ENCODE results near the gene MATR3.
A peak's percentile ranks its signal among the peaks of the same experiment; 100 is the strongest.
"Not testable (repeated sequence)": the region's sequence is repeated elsewhere in the genome, so short reads cannot be mapped to it uniquely, and the experiment has no call there.

The MATR3 gene

GRCh38 chr5:139341689-139342422 is 48.3 kb downstream of the MATR3 start, which contains the start of gene PAIP2:
Gene PAIP2 (plus strand): TSS chr5:139341854. CDS start chr5:139363785, 21,931 bp downstream.
- peak; percentile 83 for TF ChIP-seq POLR2AphosphoS5 (IDR thresholded peaks at IDR 0.05; ENCODE audit: low read depth, low read length)
- peak; percentile 83; the same call in 1 of the 2 replicates for TF ChIP-seq POLR2A (IDR thresholded peaks at IDR 0.05; ENCODE audit: low read depth, low read length)
- no peak; the same call in 1 of the 2 replicates for TF ChIP-seq TAF1 (IDR thresholded peaks at IDR 0.05; ENCODE audit: borderline replicate concordance, low read depth, low read length)
- peak; percentile 77 for DNase-seq (ENCODE audit: insufficient read length)
- FAIRE-seq, result peak; percentile 98

- FAIRE-seq (no peak), DNase-seq (ENCODE audit: insufficient read length) (peak; percentile 72)
- no peak for TF ChIP-seq TAF1 (IDR thresholded peaks at IDR 0.05; ENCODE audit: borderline replicate concordance, low read depth, low read length)
- TF ChIP-seq POLR2AphosphoS5 (IDR thresholded peaks at IDR 0.05; ENCODE audit: low read depth, low read length), result no peak
- no peak for TF ChIP-seq POLR2A (IDR thresholded peaks at IDR 0.05; ENCODE audit: low read depth, low read length)
These were observed 48.8 kb downstream of the MATR3 start for GRCh38 chr5:139342423-139342723.

GRCh38 chr5:139343476-139343875 is 49.9 kb downstream of the MATR3 start:
- TF ChIP-seq POLR2A (IDR thresholded peaks at IDR 0.05; ENCODE audit: low read depth, low read length), result no peak
- TF ChIP-seq TAF1 (IDR thresholded peaks at IDR 0.05; ENCODE audit: borderline replicate concordance, low read depth, low read length), result no peak
- no peak for TF ChIP-seq POLR2AphosphoS5 (IDR thresholded peaks at IDR 0.05; ENCODE audit: low read depth, low read length)
- DNase-seq (ENCODE audit: insufficient read length) (no peak), FAIRE-seq (no peak)

GRCh38 chr5:139344177-139344576 is 50.6 kb downstream of the MATR3 start:
- DNase-seq (ENCODE audit: insufficient read length) (no peak), FAIRE-seq (no peak)
- no peak for TF ChIP-seq POLR2A (IDR thresholded peaks at IDR 0.05; ENCODE audit: low read depth, low read length)
- no peak for TF ChIP-seq POLR2AphosphoS5 (IDR thresholded peaks at IDR 0.05; ENCODE audit: low read depth, low read length)
- no peak for TF ChIP-seq TAF1 (IDR thresholded peaks at IDR 0.05; ENCODE audit: borderline replicate concordance, low read depth, low read length)

- FAIRE-seq; DNase-seq (ENCODE audit: insufficient read length): not testable (repeated sequence)
These were observed 51.9 kb downstream of the MATR3 start for GRCh38 chr5:139345442-139345841.

- FAIRE-seq; DNase-seq (ENCODE audit: insufficient read length): not testable (repeated sequence)
These were observed 54.3 kb downstream of the MATR3 start for GRCh38 chr5:139347863-139348262.

GRCh38 chr5:139354186-139354585 is 60.6 kb downstream of the MATR3 start:
- TF ChIP-seq POLR2AphosphoS5 (IDR thresholded peaks at IDR 0.05; ENCODE audit: low read depth, low read length), result no peak
- TF ChIP-seq TAF1 (IDR thresholded peaks at IDR 0.05; ENCODE audit: borderline replicate concordance, low read depth, low read length), result no peak
- TF ChIP-seq POLR2A (IDR thresholded peaks at IDR 0.05; ENCODE audit: low read depth, low read length), result no peak
- FAIRE-seq, result no peak
- DNase-seq (ENCODE audit: insufficient read length), result no peak

- not testable (repeated sequence) for DNase-seq (ENCODE audit: insufficient read length); FAIRE-seq
These were observed 62.4 kb downstream of the MATR3 start for GRCh38 chr5:139355900-139356299.

- no peak for DNase-seq (ENCODE audit: insufficient read length)
- TF ChIP-seq POLR2A (IDR thresholded peaks at IDR 0.05; ENCODE audit: low read depth, low read length), result no peak
- TF ChIP-seq POLR2AphosphoS5 (IDR thresholded peaks at IDR 0.05; ENCODE audit: low read depth, low read length), result no peak
- TF ChIP-seq TAF1 (IDR thresholded peaks at IDR 0.05; ENCODE audit: borderline replicate concordance, low read depth, low read length), result no peak
- FAIRE-seq, result no peak
These were observed 64.5 kb downstream of the MATR3 start for GRCh38 chr5:139358064-139358463.

GRCh38 chr5:139360384-139360783 is 66.8 kb downstream of the MATR3 start:
- TF ChIP-seq POLR2AphosphoS5 (IDR thresholded peaks at IDR 0.05; ENCODE audit: low read depth, low read length) (no peak), TAF1 (IDR thresholded peaks at IDR 0.05; ENCODE audit: borderline replicate concordance, low read depth, low read length) (no peak), POLR2A (IDR thresholded peaks at IDR 0.05; ENCODE audit: low read depth, low read length) (no peak)
- FAIRE-seq, result no peak
- DNase-seq (ENCODE audit: insufficient read length), result no peak

GRCh38 chr5:139361835-139362429 is 68.4 kb downstream of the MATR3 start:
- DNase-seq (ENCODE audit: insufficient read length) (no peak), FAIRE-seq (no peak)
- TF ChIP-seq TAF1 (IDR thresholded peaks at IDR 0.05; ENCODE audit: borderline replicate concordance, low read depth, low read length), result no peak
- TF ChIP-seq POLR2AphosphoS5 (IDR thresholded peaks at IDR 0.05; ENCODE audit: low read depth, low read length), result no peak
- TF ChIP-seq POLR2A (IDR thresholded peaks at IDR 0.05; ENCODE audit: low read depth, low read length), result no peak

GRCh38 chr5:139363937-139364336 is 70.4 kb downstream of the MATR3 start:
- TF ChIP-seq POLR2AphosphoS5 (IDR thresholded peaks at IDR 0.05; ENCODE audit: low read depth, low read length) (no peak), TAF1 (IDR thresholded peaks at IDR 0.05; ENCODE audit: borderline replicate concordance, low read depth, low read length) (no peak), POLR2A (IDR thresholded peaks at IDR 0.05; ENCODE audit: low read depth, low read length) (no peak)
- no peak for DNase-seq (ENCODE audit: insufficient read length)
- FAIRE-seq, result peak; percentile 27

GRCh38 chr5:139364466-139364865 is 70.9 kb downstream of the MATR3 start:
- FAIRE-seq (no peak), DNase-seq (ENCODE audit: insufficient read length) (no peak)
- no peak for TF ChIP-seq POLR2A (IDR thresholded peaks at IDR 0.05; ENCODE audit: low read depth, low read length)
- TF ChIP-seq TAF1 (IDR thresholded peaks at IDR 0.05; ENCODE audit: borderline replicate concordance, low read depth, low read length), result no peak
- no peak for TF ChIP-seq POLR2AphosphoS5 (IDR thresholded peaks at IDR 0.05; ENCODE audit: low read depth, low read length)

All from GM12892 (cell line).